SK-N-SH treated with all-trans-retinoic acid at 6 μM for 48 hours (cell line): ENCODE data around the gene SEMA4D.

Experiments used
- ATAC-seq: fragments of 200-7000 bp; cut with Tn5 transposase; 3 replicates; pipeline ENCODE4 v1.9.1; 2020; ENCODE audit warnings: mild to moderate bottlenecking, moderate library complexity
- ARNTL ChIP-seq: fragments of 450-650 bp; formaldehyde crosslinking; IDR thresholded peaks from 2 replicates; pipeline ENCODE4 v1.5.0; 2020; ENCODE audit warnings: low read depth, mild to moderate bottlenecking, moderate library complexity, borderline replicate concordance
- BACH2 ChIP-seq: fragments of 250-450 bp; sonication (Bioruptor Pico); IDR thresholded peaks from 2 replicates; pipeline ENCODE4 v1.9.0; 2021; ENCODE audit warnings: mild to moderate bottlenecking, borderline replicate concordance
- CREB5 ChIP-seq: fragments of 250-450 bp; sonication (Bioruptor Pico); IDR thresholded peaks from 2 replicates; pipeline ENCODE4 v1.5.1; 2020; ENCODE audit warnings: low read depth, mild to moderate bottlenecking, moderate library complexity
- CSDC2 ChIP-seq: fragments of 250-450 bp; sonication (Bioruptor Pico); IDR thresholded peaks from 2 replicates; pipeline ENCODE4 v1.5.0; 2020; ENCODE audit warnings: mild to moderate bottlenecking, moderate library complexity
- ESRRG ChIP-seq: fragments of 250-450 bp; sonication (Bioruptor Pico); IDR thresholded peaks from 2 replicates; pipeline ENCODE4 v1.6.1; 2021; ENCODE audit warnings: mild to moderate bottlenecking
- GLIS3 ChIP-seq: fragments of 250-450 bp; sonication (Bioruptor Pico); IDR thresholded peaks from 2 replicates; pipeline ENCODE4 v1.5.0; 2020; ENCODE audit warnings: mild to moderate bottlenecking, moderate library complexity
- ISL1 ChIP-seq: fragments of 250-450 bp; sonication (Bioruptor Pico); IDR thresholded peaks from 2 replicates; pipeline ENCODE4 v2.1.2; 2022; ENCODE audit warnings: mild to moderate bottlenecking, moderate library complexity
- OSR1 ChIP-seq: fragments of 250-450 bp; sonication (Bioruptor Pico); IDR thresholded peaks from 2 replicates; pipeline ENCODE4 v1.8.0; 2022; ENCODE audit warnings: moderate library complexity, mild to moderate bottlenecking, inconsistent platforms
- PATZ1 ChIP-seq: fragments of 250-450 bp; sonication (Bioruptor Pico); IDR thresholded peaks from 2 replicates; pipeline ENCODE4 v1.8.0; 2020; ENCODE audit warnings: mild to moderate bottlenecking, moderate library complexity, borderline replicate concordance
- POU6F1 ChIP-seq: fragments of 250-450 bp; sonication (Bioruptor Pico); IDR thresholded peaks from 2 replicates; pipeline ENCODE4 v1.8.0; 2021; ENCODE audit warnings: low read depth, mild to moderate bottlenecking, moderate library complexity, borderline replicate concordance
- PPARA ChIP-seq: fragments of 250-450 bp; sonication (Bioruptor Pico); IDR thresholded peaks from 2 replicates; pipeline ENCODE4 v1.5.0; 2020; ENCODE audit warnings: mild to moderate bottlenecking, borderline replicate concordance
- SNAI2 ChIP-seq: fragments of 250-450 bp; sonication (Bioruptor Pico); IDR thresholded peaks from 2 replicates; pipeline ENCODE4 v1.5.0; 2020; ENCODE audit warnings: mild to moderate bottlenecking, moderate library complexity
- TSHZ2 ChIP-seq: fragments of 250-450 bp; sonication (Bioruptor Pico); IDR thresholded peaks from 2 replicates; pipeline ENCODE4 v1.5.0; 2020; ENCODE audit warnings: mild to moderate bottlenecking, moderate library complexity
- ZC3H10 ChIP-seq: fragments of 250-450 bp; sonication (Bioruptor Pico); IDR thresholded peaks from 2 replicates; pipeline ENCODE4 v1.5.1; 2021; ENCODE audit warnings: mild to moderate bottlenecking, moderate library complexity
- ZFP3 ChIP-seq: fragments of 250-450 bp; sonication (Bioruptor Pico); IDR thresholded peaks from 2 replicates; pipeline ENCODE4 v1.5.0; 2020; ENCODE audit warnings: mild to moderate bottlenecking, moderate library complexity
- ZFP30 ChIP-seq: fragments of 450-650 bp; formaldehyde crosslinking; IDR thresholded peaks from 2 replicates; pipeline ENCODE4 v1.5.0; 2022; ENCODE audit warnings: mild to moderate bottlenecking, moderate library complexity
- ZNF565 ChIP-seq: fragments of 450-650 bp; formaldehyde crosslinking; conservative IDR thresholded peaks from 2 replicates; pipeline ENCODE4 v1.5.0; 2020; ENCODE audit warnings: low read depth, mild to moderate bottlenecking, moderate library complexity
- ZNF70 ChIP-seq: fragments of 450-650 bp; formaldehyde crosslinking; IDR thresholded peaks from 2 replicates; pipeline ENCODE4 v1.5.0; 2020; ENCODE audit warnings: mild to moderate bottlenecking, moderate library complexity
- ZNF8 ChIP-seq: fragments of 450-650 bp; formaldehyde crosslinking; IDR thresholded peaks from 2 replicates; pipeline ENCODE4 v1.5.0; 2020; ENCODE audit warnings: mild to moderate bottlenecking, moderate library complexity

Gene SEMA4D

GRCh38 chr9:89444925-89445765 is 52.8 kb downstream of the SEMA4D start:
- no peak for ATAC-seq
- no peak for TF ChIP-seq ZFP3 (CRISPR knock-in tag)
- no peak for TF ChIP-seq ZFP30 (CRISPR knock-in tag)
- no peak for TF ChIP-seq SNAI2 (CRISPR knock-in tag)
- no peak for TF ChIP-seq POU6F1 (CRISPR knock-in tag)
- TF ChIP-seq TSHZ2 (CRISPR knock-in tag) = no peak
- no peak for TF ChIP-seq ZNF565 (CRISPR knock-in tag)
- TF ChIP-seq OSR1 (CRISPR knock-in tag) = no peak
- TF ChIP-seq CREB5 (CRISPR knock-in tag) = no peak
- TF ChIP-seq PATZ1 (CRISPR knock-in tag) = no peak
- no peak for TF ChIP-seq ARNTL (CRISPR knock-in tag)
- TF ChIP-seq ZC3H10 (CRISPR knock-in tag) = no peak
- TF ChIP-seq BACH2 (CRISPR knock-in tag) = no peak
- no peak for TF ChIP-seq PPARA (CRISPR knock-in tag)
- TF ChIP-seq CSDC2 = no peak
- no peak for TF ChIP-seq ZNF70 (CRISPR knock-in tag)

GRCh38 chr9:89444274-89444673 is 53.6 kb downstream of the SEMA4D start:
- no peak for TF ChIP-seq ZFP30 (CRISPR knock-in tag)
- no peak for TF ChIP-seq ZNF70 (CRISPR knock-in tag)
- no peak for TF ChIP-seq ZFP3 (CRISPR knock-in tag)
- TF ChIP-seq ARNTL (CRISPR knock-in tag) = no peak
- TF ChIP-seq TSHZ2 (CRISPR knock-in tag) = no peak
- no peak for TF ChIP-seq ZC3H10 (CRISPR knock-in tag)
- no peak for TF ChIP-seq ZNF8 (CRISPR knock-in tag)
- no peak for TF ChIP-seq CSDC2
- no peak for TF ChIP-seq ESRRG (CRISPR knock-in tag)
- no peak for TF ChIP-seq GLIS3 (CRISPR knock-in tag)
- TF ChIP-seq PATZ1 (CRISPR knock-in tag) = no peak
- no peak for TF ChIP-seq CREB5 (CRISPR knock-in tag)
- TF ChIP-seq ISL1 (CRISPR knock-in tag) = no peak
- TF ChIP-seq, all 23 proteins: peak for 0

More at GRCh38 chr9:89444274-89444673, 53.6 kb downstream of the SEMA4D start:
- ATAC-seq = no peak
